ENCODE measurements around the gene ARHGAP1. TPM values are rescaled to one million over a fixed set of nuclear protein-coding genes. Genes with fewer than 3 reads are reported as not detected.
A peak's percentile ranks its signal among the peaks of the same experiment; 100 is the strongest.

Gene ARHGAP1
- total RNA-seq, 2 donors from 2014 or later: 66.6 to 68.9 TPM

DNA sequence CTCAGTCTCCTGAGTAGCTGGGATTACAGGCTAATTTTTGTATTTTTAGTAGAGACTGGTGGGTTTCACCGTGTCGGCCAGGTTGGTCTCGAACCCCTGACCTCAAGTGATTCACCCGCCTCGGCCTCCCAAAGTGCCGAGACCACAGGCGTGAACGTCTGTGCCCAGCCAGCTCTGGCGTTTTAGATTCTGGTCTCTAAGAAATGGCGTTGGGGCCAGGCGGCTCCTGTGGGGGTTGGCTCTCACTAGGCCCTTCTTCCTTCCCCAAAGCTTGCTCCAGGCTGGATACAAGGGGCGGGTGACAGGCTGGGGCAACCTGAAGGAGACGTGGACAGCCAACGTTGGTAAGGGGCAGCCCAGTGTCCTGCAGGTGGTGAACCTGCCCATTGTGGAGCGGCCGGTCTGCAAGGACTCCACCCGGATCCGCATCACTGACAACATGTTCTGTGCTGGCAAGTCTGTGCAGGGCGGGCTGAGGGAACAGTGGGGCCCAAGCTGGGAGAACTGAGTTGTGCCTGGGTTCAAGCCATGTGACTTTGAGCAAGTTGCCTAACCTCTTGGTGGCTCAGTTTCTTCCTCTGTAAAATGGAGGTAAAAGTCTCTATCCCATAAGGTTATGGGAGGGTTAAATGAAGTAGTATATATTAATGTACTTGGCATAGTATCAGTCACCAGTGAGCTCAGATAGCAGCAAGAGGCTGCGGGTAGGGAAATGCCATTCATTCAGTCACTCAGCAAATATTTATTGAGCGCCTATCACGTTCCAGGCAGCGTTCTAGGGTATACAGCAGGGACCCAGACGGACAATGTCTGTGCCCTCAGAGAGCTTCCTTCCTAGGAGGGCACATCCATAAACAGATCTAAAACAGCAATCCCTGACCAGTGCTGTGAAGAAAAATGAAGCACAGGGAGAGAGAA lies 28.9 kb upstream of the ARHGAP1 start:
- no peaks in the 10 kb centered on the region for H3K4me1 Mint-ChIP-seq (ENCODE audit: low read depth in 2 of 2)
- no peak overlapping the region for H3K4me3 Mint-ChIP-seq
- H3K36me3 Mint-ChIP-seq: no peaks in the 10 kb centered on the region
- H3K9me3 Mint-ChIP-seq: no peaks in the 10 kb centered on the region
- ATAC-seq: no peak
- H3K27ac Mint-ChIP-seq: peak overlapping the region in 1 of 2 donors; percentile 47
- H3K27me3 Mint-ChIP-seq: no peaks in the 10 kb centered on the region
- DNase-seq (ENCODE audit: low spot score): no peak

DNA sequence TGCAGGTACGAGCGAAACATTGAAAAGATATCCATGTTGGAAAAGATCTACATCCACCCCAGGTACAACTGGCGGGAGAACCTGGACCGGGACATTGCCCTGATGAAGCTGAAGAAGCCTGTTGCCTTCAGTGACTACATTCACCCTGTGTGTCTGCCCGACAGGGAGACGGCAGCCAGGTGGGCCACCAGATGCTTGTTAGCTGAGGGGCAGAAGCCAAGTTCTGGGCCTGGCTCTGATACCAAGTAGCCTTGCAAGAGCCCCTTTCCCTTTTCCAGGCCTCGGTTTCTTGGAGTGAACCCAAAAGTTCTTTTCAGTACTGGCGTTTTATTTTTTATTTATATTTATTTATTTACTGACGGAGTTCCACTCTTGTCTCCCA lies 28.2 kb upstream of the ARHGAP1 start:
- no peaks in the 10 kb centered on the region for H3K9me3 Mint-ChIP-seq
- no peaks in the 10 kb centered on the region for H3K27me3 Mint-ChIP-seq
- no peak overlapping the region for H3K27ac Mint-ChIP-seq
- no peak overlapping the region for H3K4me3 Mint-ChIP-seq
- no peaks in the 10 kb centered on the region for H3K36me3 Mint-ChIP-seq
- no peak for DNase-seq (ENCODE audit: low spot score)
- no peak for ATAC-seq
- H3K4me1 Mint-ChIP-seq (ENCODE audit: low read depth in 2 of 2): no peaks in the 10 kb centered on the region

DNA sequence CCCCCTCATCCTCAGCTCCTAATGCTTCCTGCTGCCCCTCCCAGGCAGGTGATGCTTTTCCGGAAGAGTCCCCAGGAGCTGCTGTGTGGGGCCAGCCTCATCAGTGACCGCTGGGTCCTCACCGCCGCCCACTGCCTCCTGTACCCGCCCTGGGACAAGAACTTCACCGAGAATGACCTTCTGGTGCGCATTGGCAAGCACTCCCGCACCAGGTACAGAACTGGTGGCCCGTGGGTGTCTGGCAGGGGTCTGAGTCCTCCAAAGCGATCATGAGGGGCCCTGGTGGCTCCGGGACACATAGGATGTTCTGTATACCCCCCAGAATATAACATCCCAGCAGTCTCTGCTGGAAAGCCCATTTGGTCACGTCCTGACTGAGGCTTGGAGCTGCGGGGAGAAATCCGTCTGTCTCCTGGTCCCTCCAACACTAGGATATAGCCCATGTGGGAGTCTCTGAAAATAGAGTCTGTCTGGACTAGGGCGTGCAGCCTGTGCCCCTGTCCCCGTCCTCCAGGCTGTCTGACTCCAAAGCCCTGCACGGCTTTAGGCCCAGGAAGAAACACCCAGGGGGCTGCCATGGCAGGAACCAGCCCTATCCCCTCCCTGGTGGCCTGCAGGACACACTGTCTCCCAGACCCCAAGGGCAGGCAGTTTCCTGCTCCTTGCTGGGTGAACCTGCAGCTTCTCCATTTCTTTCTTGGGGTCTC lies 27.7 kb upstream of the ARHGAP1 start:
- no peaks in the 10 kb centered on the region for H3K36me3 Mint-ChIP-seq
- no peak overlapping the region for H3K27ac Mint-ChIP-seq
- DNase-seq (ENCODE audit: low spot score): no peak
- no peak overlapping the region for H3K4me3 Mint-ChIP-seq
- no peaks in the 10 kb centered on the region for H3K9me3 Mint-ChIP-seq
- H3K4me1 Mint-ChIP-seq (ENCODE audit: low read depth in 2 of 2): no peaks in the 10 kb centered on the region
- ATAC-seq: peak in 1 of 2 donors; percentile 24
- no peaks in the 10 kb centered on the region for H3K27me3 Mint-ChIP-seq

DNA sequence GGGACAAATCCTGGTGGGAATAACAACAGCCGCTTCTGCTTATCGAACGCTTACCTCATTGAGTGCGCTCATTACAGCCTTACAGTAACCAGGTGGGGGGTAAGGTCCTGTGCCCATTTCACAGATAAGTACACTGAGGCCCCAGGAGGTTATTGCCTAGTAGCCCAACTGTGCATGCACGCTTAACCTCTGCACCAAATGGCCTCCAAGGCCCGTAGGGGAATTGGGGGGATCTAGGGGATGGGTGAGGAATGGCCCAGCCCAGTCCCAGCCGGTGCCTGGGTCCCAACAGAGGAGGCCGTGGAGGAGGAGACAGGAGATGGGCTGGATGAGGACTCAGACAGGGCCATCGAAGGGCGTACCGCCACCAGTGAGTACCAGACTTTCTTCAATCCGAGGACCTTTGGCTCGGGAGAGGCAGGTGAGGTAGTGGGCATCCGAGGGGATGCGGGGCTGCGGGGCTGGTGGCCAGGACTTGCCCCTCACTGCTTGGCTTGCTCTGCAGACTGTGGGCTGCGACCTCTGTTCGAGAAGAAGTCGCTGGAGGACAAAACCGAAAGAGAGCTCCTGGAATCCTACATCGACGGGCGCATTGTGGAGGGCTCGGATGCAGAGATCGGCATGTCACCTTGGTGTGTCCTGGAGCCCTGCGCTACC lies 25.9 kb upstream of the ARHGAP1 start:
- ATAC-seq: peak in 1 of 2 donors; percentile 25
- DNase-seq (ENCODE audit: low spot score): no peak
- H3K4me1 Mint-ChIP-seq (ENCODE audit: low read depth in 2 of 2): no peaks in the 10 kb centered on the region
- H3K27ac Mint-ChIP-seq: no peak overlapping the region
- no peak overlapping the region for H3K4me3 Mint-ChIP-seq
- no peaks in the 10 kb centered on the region for H3K36me3 Mint-ChIP-seq
- H3K27me3 Mint-ChIP-seq: no peaks in the 10 kb centered on the region
- no peaks in the 10 kb centered on the region for H3K9me3 Mint-ChIP-seq

DNA sequence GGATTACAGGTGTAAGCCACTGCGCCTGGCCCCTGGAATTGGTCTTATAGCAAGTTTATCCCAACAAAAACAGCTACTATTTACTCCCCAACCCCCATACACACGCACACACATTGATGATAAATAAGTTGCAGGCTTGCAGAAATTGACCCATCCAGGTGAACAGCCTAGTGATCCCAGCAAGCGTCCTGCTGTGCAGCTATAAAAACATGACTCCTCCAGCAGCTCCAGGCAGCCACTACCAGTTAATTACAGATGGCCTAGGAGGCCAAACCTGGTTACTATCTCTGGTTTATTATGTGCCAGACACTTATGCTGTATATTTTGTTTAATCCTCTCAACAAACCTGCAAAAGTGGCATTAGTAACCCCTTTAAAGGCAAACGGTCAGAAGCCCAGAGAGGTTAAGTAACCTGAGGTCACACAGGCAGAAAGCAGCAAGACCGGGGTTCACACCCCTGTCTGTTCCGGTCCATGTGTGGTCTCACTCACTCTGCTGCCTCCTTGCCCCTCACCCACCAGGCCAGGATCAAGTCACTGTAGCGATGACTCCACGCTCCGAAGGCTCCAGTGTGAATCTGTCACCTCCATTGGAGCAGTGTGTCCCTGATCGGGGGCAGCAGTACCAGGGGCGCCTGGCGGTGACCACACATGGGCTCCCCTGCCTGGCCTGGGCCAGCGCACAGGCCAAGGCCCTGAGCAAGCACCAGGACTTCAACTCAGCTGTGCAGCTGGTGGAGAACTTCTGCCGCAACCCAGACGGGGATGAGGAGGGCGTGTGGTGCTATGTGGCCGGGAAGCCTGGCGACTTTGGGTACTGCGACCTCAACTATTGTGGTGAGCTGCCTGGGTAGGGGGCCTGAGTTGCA lies 25.2 kb upstream of the ARHGAP1 start:
- no peaks in the 10 kb centered on the region for H3K36me3 Mint-ChIP-seq
- no peak overlapping the region for H3K27ac Mint-ChIP-seq
- H3K4me1 Mint-ChIP-seq (ENCODE audit: low read depth in 2 of 2): no peaks in the 10 kb centered on the region
- H3K4me3 Mint-ChIP-seq: no peak overlapping the region
- ATAC-seq: no peak
- H3K27me3 Mint-ChIP-seq: no peaks in the 10 kb centered on the region
- DNase-seq (ENCODE audit: low spot score): no peak
- no peaks in the 10 kb centered on the region for H3K9me3 Mint-ChIP-seq

DNA sequence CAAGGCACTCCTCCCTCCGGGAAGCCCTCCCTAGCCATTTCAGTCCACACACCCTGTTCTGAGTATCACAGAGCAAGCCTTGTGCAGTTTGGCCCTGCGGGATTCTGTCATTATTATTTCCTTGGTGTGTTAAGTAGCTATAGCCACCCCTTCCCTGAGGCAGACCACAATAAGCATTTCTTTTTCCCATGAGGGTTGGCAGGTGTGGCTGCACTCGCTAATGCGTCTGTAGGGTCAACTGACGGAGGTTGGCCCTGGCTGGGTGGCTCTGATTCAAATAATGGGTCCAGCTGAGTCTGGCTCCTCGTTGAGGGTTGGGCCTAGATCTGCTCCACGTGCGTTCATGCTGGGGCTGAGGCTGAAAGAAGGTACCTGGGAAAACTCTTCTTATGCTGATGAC lies 23.7 kb upstream of the ARHGAP1 start:
- DNase-seq (ENCODE audit: low spot score): no peak
- no peaks in the 10 kb centered on the region for H3K4me1 Mint-ChIP-seq (ENCODE audit: low read depth in 2 of 2)
- no peaks in the 10 kb centered on the region for H3K36me3 Mint-ChIP-seq
- H3K27me3 Mint-ChIP-seq: no peaks in the 10 kb centered on the region
- no peak overlapping the region for H3K27ac Mint-ChIP-seq
- no peak for ATAC-seq
- no peaks in the 10 kb centered on the region for H3K9me3 Mint-ChIP-seq
- H3K4me3 Mint-ChIP-seq: no peak overlapping the region

DNA sequence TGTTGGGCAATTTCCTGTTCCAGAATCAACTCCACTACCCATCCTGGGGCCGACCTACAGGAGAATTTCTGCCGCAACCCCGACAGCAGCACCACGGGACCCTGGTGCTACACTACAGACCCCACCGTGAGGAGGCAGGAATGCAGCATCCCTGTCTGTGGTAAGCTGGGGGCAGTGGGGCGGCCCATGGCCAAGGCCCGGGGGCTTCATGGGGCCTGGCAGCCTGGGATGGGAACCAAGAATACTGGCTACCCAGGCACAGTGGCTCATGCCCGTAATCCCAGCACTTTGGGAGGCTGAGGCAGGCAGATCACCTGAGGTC lies 22.9 kb upstream of the ARHGAP1 start:
- ATAC-seq (no peak), DNase-seq (ENCODE audit: low spot score) (no peak)
- Mint-ChIP-seq H3K4me1 (ENCODE audit: low read depth in 2 of 2) (no peaks in the 10 kb centered on the region), H3K27ac (no peak overlapping the region), H3K27me3 (no peaks in the 10 kb centered on the region), H3K4me3 (no peak overlapping the region), H3K36me3 (no peaks in the 10 kb centered on the region), H3K9me3 (no peaks in the 10 kb centered on the region)

DNA sequence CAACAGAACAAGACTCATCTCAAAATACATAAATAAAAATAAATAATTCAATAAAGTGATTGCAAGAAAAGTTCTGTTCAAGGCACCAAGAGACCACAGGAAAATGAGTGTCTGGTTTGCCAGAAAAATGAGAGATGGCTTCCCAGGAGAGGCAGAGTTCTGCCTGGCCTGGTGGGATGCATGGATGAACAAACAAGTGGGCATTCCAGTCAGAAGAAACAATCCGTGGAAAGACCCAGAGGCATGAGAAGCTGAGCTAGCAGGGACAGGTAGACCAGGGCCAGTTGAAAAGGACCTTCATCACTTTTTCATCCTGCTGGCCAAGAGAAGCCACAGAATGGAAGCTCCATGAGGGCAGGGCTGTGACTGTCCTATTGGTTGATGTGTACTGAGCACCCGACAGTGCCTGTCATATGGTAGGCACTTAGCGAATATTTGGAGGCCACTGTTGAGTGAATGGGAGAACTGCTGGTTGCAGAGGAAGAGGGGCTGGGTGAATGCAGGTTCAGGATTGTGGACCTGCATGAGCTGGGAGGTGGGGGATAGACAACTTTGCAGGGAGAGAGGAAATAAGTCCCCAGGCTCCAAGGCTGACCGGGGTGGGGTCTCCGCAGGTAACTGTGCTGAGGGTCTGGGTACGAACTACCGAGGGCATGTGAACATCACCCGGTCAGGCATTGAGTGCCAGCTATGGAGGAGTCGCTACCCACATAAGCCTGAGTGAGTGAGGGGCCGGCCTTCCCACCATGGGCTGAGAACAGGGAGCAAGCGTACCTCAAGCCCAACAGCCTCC lies 22.3 kb upstream of the ARHGAP1 start:
- Mint-ChIP-seq H3K9me3 (no peaks in the 10 kb centered on the region), H3K27me3 (no peaks in the 10 kb centered on the region), H3K27ac (no peak overlapping the region), H3K4me3 (no peak overlapping the region), H3K4me1 (ENCODE audit: low read depth in 2 of 2) (no peaks in the 10 kb centered on the region), H3K36me3 (no peaks in the 10 kb centered on the region)
- no peak for ATAC-seq
- DNase-seq (ENCODE audit: low spot score): no peak

DNA sequence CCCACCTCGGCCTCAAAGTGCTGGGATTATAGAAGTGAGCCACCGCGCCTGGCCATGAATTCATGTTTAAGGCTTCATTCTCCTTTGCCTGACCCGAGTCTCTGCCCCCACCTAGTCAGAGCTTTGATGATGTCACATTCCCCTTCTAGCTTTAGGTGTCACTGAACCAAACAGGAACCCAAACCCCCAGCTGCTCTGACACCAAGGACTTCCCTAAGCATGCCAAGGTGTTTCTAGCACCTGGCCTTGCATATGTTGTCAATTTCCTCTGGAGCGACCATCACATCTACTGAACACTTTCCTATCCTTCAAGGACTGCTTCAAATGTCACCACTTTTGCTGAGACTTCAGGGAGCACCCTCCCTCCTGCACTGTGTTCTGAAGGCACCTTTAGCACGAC lies 20.9 kb upstream of the ARHGAP1 start:
- DNase-seq (ENCODE audit: low spot score) (no peak), ATAC-seq (no peak)
- Mint-ChIP-seq H3K36me3 (no peaks in the 10 kb centered on the region), H3K27me3 (no peaks in the 10 kb centered on the region), H3K27ac (no peak overlapping the region), H3K4me1 (ENCODE audit: low read depth in 2 of 2) (no peaks in the 10 kb centered on the region), H3K9me3 (no peaks in the 10 kb centered on the region), H3K4me3 (no peak overlapping the region)

DNA sequence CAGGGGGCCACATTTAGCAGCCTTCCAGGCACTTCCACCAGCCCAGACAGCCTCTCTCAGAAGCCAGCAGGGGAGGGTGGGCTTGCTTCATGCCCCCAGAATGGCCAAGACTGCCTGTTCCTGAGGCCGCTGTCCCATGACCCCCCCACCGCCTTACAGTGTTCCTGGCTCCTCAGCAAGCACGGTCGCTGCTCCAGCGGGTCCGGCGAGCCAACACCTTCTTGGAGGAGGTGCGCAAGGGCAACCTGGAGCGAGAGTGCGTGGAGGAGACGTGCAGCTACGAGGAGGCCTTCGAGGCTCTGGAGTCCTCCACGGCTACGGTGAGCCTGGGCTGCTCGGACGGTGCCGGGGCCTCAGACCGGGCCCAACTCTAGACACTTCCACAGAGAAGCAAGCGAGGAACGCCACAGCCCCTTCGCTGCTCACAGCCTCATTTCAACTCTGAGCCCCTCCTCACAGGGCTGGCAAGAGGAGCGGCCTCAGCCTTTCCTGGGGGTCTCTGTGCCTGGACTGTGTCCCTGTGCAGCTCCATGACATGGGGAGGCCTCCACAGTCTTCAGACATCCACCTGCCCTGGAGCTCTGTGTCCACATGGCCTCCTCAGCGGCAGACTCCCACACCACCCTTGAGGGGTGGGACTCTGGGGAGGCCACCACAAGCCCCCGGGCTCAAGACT lies 19.3 kb upstream of the ARHGAP1 start:
- peak; percentile 27 to 43 for ATAC-seq

DNA sequence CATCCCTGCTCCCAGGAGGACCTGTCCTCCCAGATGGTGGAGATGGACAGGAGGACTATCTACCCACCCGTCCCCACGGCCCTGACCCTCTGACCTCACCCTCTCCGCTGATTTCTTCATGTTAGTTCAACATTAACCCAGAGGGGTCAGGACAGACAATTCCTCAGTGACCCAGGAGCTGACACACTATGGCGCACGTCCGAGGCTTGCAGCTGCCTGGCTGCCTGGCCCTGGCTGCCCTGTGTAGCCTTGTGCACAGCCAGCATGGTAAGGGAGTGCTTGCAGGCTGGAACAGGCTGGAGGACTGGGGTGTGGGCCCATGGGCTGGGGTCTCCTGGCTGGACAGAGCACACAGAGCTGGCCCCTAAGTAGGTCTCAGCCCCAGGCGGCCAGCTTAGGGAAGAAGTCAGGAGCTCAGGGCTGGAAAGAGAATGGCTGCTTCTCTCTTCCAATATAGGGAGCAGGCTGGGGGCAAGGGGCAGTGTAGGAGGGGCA lies 18.7 kb upstream of the ARHGAP1 start, which contains the start of gene F2:
TSS of gene F2 (plus strand) at position 166 of the 495 bp plus-strand sequence. CDS start at position 189, 23 bp downstream.
- ATAC-seq (peak; percentile 15), DNase-seq (ENCODE audit: low spot score) (no peak)
- H3K4me3 Mint-ChIP-seq: no peak within 1 kb of the TSS
- H3K9me3 Mint-ChIP-seq: no peaks in the 10 kb centered on the region
- no peaks in the 10 kb centered on the region for H3K4me1 Mint-ChIP-seq (ENCODE audit: low read depth in 2 of 2)
- H3K27me3 Mint-ChIP-seq: no peaks in the 10 kb centered on the region
- H3K27ac Mint-ChIP-seq: no peak within 1 kb of the TSS
- no peaks in the 10 kb centered on the region for H3K36me3 Mint-ChIP-seq

More for the DNA sequence above, 19.3 kb upstream of the ARHGAP1 start:
- Mint-ChIP-seq H3K27ac (no peak overlapping the region), H3K9me3 (no peaks in the 10 kb centered on the region), H3K36me3 (no peaks in the 10 kb centered on the region), H3K4me3 (no peak overlapping the region), H3K4me1 (ENCODE audit: low read depth in 2 of 2) (no peaks in the 10 kb centered on the region), H3K27me3 (no peaks in the 10 kb centered on the region)
- DNase-seq (ENCODE audit: low spot score): no peak
